GM18508 (cell line): Measurements from ENCODE around the gene SLC66A2.
"Not testable (repeated sequence)": the region's sequence is repeated elsewhere in the genome, so short reads cannot be mapped to it uniquely, and the experiment has no call there.

Experiments
- ATAC-seq: cut with Tn5 transposase; IDR thresholded peaks from one replicate; pipeline ENCODE4 v1.9.1; 2021; ENCODE audit warnings: moderate number of reproducible peaks; ENCODE audit not compliant: insufficient read depth, unreplicated experiment

The SLC66A2 gene

GRCh38 chr18:79872527-79873444 lies 78.7 kb downstream of the SLC66A2 start:
- ATAC-seq = no peak

GRCh38 chr18:79871481-79872091 lies 79.9 kb downstream of the SLC66A2 start:
- ATAC-seq = no peak

GRCh38 chr18:79871026-79871390 lies 80.4 kb downstream of the SLC66A2 start:
- ATAC-seq = no peak

DNA sequence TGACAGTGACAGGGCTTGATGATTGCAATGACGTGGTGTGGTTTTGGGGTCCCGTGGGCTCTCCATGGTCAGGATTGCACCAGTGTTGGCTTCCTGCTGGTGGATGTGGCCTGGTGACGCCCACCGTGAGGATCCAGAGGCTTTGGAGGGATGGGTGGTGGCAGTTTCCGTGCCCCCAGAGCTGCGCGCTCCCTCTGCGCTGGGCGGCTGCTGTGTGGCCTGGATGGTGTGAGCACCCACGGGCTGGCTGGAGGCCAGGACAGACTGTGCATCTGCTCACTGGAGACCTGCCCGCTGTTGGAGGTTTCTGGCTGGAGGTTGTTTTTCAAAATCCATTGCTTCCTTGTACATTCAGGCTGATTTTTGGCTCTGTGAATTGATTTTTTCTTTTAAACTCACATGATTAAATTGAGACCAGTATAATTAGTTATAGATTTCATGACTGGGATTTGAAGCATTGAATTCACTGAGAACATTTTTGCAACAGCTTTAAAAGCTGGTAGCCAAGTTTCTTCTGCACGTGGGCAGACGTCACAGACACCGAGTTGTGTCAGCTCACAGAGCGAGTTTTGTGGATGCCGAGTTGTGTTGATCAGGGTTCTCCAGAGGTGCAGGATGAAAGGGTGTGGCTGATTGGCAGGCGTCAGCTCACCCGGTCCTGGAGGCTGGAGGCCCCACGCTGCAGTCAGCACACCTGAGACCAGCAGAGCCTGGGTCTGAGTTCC lies 81.0 kb downstream of the SLC66A2 start:
- ATAC-seq = no peak

GRCh38 chr18:79869591-79870300 lies 81.7 kb downstream of the SLC66A2 start:
- no peak for ATAC-seq

GRCh38 chr18:79868811-79869541 lies 82.5 kb downstream of the SLC66A2 start:
- no peak for ATAC-seq

- no peak for ATAC-seq
Measured at GRCh38 chr18:79868168-79868784, 83.2 kb downstream of the SLC66A2 start.

DNA sequence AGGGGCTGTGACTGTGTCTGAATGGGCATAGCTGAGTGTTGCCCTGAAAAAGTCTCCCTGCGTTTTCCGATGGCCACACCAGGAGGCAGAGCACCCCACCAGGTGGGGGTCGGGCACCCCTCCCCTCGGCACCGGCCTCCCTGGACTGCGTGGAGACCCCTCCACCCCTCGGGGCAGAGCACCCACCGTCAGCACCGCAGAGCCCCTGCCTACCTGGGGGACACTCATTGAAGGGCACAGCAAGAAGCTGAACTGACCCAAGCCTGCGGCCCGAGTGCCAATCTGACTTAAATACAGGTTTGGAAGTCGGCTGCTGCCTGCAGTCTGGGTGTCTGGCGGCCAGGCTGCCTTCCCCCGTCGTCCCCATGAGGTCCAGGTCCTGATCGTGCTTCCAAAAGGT lies 83.8 kb downstream of the SLC66A2 start:
- ATAC-seq = no peak

DNA sequence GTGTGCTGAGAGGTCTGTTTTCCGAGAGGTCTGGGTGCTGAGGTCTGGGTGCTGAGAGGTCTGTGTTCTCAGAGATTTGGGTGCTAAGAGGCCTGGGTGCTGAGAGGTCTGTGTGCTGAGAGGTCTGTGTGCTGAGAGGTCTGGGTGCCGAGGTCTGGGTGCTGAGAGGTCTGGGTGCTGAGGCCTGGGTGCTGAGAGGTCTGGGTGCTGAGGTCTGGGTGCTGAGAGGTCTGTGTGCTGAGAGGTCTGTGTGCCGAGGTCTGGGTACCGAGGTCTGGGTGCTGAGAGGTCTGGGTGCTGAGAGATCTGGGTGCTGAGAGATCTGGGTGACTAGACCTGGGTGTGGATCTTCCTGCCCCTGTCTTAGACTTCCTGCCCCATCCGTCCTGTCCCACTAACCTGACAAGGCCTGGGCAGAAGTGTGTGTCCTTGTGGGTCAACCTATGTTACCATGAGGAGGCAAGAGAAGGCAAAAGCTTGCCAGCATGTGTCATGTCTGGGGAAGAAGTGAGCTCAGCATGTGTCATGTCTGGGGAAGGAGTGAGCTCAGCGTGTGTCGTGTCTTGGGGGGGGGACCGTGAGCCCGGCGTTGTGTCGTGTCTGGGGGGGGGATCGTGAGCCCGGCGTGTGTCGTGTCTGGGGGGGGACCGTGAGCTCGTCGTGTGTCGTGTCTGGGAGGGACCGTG lies 84.4 kb downstream of the SLC66A2 start:
- ATAC-seq = no peak

GRCh38 chr18:79865951-79866350 lies 85.5 kb downstream of the SLC66A2 start:
- ATAC-seq = not testable (repeated sequence)

GRCh38 chr18:79864955-79865354 lies 86.5 kb downstream of the SLC66A2 start:
- not testable (repeated sequence) for ATAC-seq

- no peak for ATAC-seq
Measured at GRCh38 chr18:79864006-79864725, 87.3 kb downstream of the SLC66A2 start.

- no peak for ATAC-seq
Measured at GRCh38 chr18:79863161-79864005, 88.1 kb downstream of the SLC66A2 start.

DNA sequence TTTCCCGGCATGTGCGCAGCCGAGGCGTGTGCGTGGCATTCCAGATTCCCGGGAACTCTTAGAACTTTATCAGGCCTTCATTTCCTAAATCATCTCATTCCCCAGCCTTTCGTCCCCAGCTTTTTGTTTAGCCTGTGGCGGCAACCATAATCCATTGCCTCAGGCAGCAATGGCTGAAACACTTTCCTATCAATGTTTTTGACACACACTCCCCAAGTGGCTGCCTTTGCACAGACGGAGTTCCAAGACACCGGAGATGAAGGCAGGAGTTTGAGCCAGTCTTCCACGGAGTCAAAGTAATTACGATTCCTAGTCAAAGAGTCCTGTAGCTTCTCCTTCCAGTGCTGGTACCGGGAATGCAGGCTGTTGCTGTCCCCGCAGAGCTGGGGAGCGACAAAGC lies 88.9 kb downstream of the SLC66A2 start:
- ATAC-seq = no peak

GRCh38 chr18:79861687-79862086 lies 89.8 kb downstream of the SLC66A2 start:
- no peak for ATAC-seq

DNA sequence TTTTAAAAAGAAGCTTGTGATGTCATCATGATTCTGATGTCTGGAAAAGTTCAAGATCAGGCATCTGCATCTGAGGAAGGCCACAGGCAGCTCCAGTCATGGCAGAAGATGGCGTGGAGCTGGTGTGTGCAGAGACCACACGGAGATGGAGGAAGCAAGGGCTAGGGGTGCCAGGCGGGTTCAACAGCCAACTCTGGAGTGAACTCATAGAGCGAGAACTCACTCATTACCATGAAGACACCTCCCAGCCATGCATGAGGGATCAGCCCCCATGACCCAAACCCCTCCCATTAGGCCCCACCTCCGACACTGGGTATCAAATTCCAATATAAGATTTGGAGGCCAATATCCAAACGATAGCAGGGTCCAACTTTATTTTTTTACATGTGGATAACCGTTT lies 92.1 kb downstream of the SLC66A2 start:
- ATAC-seq = no peak

GRCh38 chr18:79857082-79857671 lies 94.3 kb downstream of the SLC66A2 start:
- ATAC-seq = no peak
